ENCODE measurements around the gene TBC1D10A. TPM values are rescaled to one million over a fixed set of nuclear protein-coding genes. Genes with fewer than 3 reads are reported as not detected.

TBC1D10A gene
- polyA plus RNA-seq, 1 donor (not counting 4 experiments of a cell fraction or from before 2014, with no cell fraction given): 17.8 TPM

DNA sequence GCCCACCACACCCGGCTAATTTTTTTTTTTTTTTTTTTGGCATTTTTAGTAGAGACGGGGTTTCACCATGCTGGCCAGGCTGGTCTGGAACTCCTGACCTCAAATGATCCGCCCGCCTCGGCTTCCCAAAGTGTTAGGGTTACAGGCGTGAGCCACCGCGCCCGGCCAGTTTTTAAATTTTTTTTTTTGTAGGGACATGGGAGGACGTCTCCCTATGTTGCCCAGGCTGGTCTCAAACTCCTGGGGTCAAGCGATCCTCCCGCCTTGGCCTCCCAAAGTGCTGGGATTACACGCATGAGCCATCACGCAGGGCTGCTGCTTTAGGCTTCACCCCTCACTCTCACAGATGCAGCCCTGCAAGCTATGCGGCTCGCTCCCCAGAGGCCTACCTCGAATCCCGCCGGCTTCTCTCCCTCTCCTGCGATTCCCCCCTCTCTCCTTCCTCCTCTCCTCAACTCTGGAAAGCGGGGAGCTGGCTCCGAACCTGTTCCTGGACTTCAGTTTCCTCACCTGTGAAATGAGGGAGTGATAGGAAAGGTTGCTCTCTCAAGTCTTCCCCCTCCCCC lies 31.0 kb upstream of the TBC1D10A start:
- Histone ChIP-seq H2AFZ (ENCODE audit: control insufficient read depth, low read length) (no peak overlapping the region), H3K9ac (ENCODE audit: control insufficient read depth, extremely low read depth, insufficient read depth, low read length) (peak overlapping the region; percentile 93), H3K9me3 (ENCODE audit: control insufficient read depth, low read depth, low read length) (no peaks in the 10 kb centered on the region), H4K20me1 (ENCODE audit: control insufficient read depth, extremely low read depth, insufficient read depth, low read length) (peaks cover 8% of the 10 kb centered on the region), H3K27ac (ENCODE audit: control insufficient read depth, insufficient read depth, low read length) (no peak overlapping the region), H3K9me1 (ENCODE audit: control insufficient read depth, extremely low read depth, insufficient read depth, low read length) (peaks cover 5% of the 10 kb centered on the region), H3K36me3 (ENCODE audit: control insufficient read depth in 2 of 2, extremely low read depth in 1 of 2, insufficient read depth in 2 of 2, low read length in 2 of 2) (peaks cover 1 to 10% of the 10 kb centered on the region in 2 experiments), H3K4me2 (ENCODE audit: control insufficient read depth, extremely low read depth, insufficient read depth, low read depth, low read length) (peak overlapping the region; percentile 95), H3K27me3 (ENCODE audit: control insufficient read depth, extremely low read depth, insufficient read depth, low read length) (no peaks in the 10 kb centered on the region), H3K4me3 (ENCODE audit: control insufficient read depth in 2 of 3, extremely low read depth in 1 of 3, insufficient read depth in 2 of 3, low read depth in 1 of 3, low read length in 3 of 3) (peak overlapping the region in 2 of 3 experiments; percentile 91 to 99), H3K79me2 (ENCODE audit: control insufficient read depth, insufficient read depth, low read length) (peaks cover 35% of the 10 kb centered on the region), H3K4me1 (ENCODE audit: control insufficient read depth, extremely low read depth, insufficient read depth, low read length) (peaks cover 18% of the 10 kb centered on the region)
- DNase-seq (ENCODE audit: low read depth, low spot score): no peak
- FAIRE-seq: no peak
- no peak for TF ChIP-seq EZH2 (IDR thresholded peaks at IDR 0.05; ENCODE audit: low read length)
- dilution Hi-C loops (cut with MboI; ENCODE audit: extremely low pct_ligation_motif_present, low sequenced_read_pairs): no loop called here

DNA sequence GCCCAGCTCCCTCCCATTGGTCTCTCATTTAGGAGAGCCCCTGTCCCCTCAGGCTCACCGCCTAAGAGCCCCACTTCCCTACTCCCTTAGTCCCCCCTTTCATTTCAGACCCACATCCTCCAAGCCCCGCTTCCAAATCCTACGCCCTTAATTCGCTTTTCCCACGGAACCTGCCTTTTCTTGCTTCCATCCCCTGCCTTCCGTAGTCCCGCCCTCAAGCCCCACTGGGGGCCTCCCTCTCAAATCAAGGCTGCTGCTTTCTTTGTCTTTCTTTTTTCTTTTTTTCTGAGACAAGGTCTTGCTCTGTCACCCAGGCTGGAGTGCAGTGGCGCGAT lies 30.5 kb upstream of the TBC1D10A start:
- peak overlapping the region; percentile 95 for H3K4me2 ChIP-seq (ENCODE audit: control insufficient read depth, extremely low read depth, insufficient read depth, low read depth, low read length)
- H3K4me1 ChIP-seq (ENCODE audit: control insufficient read depth, extremely low read depth, insufficient read depth, low read length): peaks cover 18% of the 10 kb centered on the region
- H3K9me3 ChIP-seq (ENCODE audit: control insufficient read depth, low read depth, low read length): no peaks in the 10 kb centered on the region
- H3K9ac ChIP-seq (ENCODE audit: control insufficient read depth, extremely low read depth, insufficient read depth, low read length): peak overlapping the region; percentile 93
- peak overlapping the region; percentile 91 for H3K27ac ChIP-seq (ENCODE audit: control insufficient read depth, insufficient read depth, low read length)
- H3K9me1 ChIP-seq (ENCODE audit: control insufficient read depth, extremely low read depth, insufficient read depth, low read length): peaks cover 5% of the 10 kb centered on the region
- TF ChIP-seq, protein P1, sequence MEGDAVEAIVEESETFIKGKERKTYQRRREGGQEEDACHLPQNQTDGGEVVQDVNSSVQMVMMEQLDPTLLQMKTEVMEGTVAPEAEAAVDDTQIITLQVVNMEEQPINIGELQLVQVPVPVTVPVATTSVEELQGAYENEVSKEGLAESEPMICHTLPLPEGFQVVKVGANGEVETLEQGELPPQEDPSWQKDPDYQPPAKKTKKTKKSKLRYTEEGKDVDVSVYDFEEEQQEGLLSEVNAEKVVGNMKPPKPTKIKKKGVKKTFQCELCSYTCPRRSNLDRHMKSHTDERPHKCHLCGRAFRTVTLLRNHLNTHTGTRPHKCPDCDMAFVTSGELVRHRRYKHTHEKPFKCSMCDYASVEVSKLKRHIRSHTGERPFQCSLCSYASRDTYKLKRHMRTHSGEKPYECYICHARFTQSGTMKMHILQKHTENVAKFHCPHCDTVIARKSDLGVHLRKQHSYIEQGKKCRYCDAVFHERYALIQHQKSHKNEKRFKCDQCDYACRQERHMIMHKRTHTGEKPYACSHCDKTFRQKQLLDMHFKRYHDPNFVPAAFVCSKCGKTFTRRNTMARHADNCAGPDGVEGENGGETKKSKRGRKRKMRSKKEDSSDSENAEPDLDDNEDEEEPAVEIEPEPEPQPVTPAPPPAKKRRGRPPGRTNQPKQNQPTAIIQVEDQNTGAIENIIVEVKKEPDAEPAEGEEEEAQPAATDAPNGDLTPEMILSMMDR (optimal IDR thresholded peaks at IDR 0.05 in 1 of 3, IDR thresholded peaks at IDR 0.05 in 1 of 3, conservative IDR thresholded peaks at IDR 0.05 in 1 of 3; ENCODE audit: extremely low read depth in 1 of 3, insufficient read depth in 2 of 3, low read length in 3 of 3): no peak
- TF ChIP-seq EZH2 (IDR thresholded peaks at IDR 0.05; ENCODE audit: low read length): no peak
- DNase-seq (ENCODE audit: low read depth, low spot score) (no peak), FAIRE-seq (no peak)
- H2AFZ ChIP-seq (ENCODE audit: control insufficient read depth, low read length): peak overlapping the region; percentile 97
- H3K27me3 ChIP-seq (ENCODE audit: control insufficient read depth, extremely low read depth, insufficient read depth, low read length): no peaks in the 10 kb centered on the region
- H4K20me1 ChIP-seq (ENCODE audit: control insufficient read depth, extremely low read depth, insufficient read depth, low read length): peaks cover 8% of the 10 kb centered on the region
- peaks cover 6 to 15% of the 10 kb centered on the region in 2 experiments for H3K36me3 ChIP-seq (ENCODE audit: control insufficient read depth in 2 of 2, extremely low read depth in 1 of 2, insufficient read depth in 2 of 2, low read length in 2 of 2)
- dilution Hi-C loops (cut with MboI; ENCODE audit: extremely low pct_ligation_motif_present, low sequenced_read_pairs): no loop called here
- H3K79me2 ChIP-seq (ENCODE audit: control insufficient read depth, insufficient read depth, low read length): peaks cover 40% of the 10 kb centered on the region
- peak overlapping the region; percentile 91 to 99 (median 95) for H3K4me3 ChIP-seq (ENCODE audit: control insufficient read depth in 2 of 3, extremely low read depth in 1 of 3, insufficient read depth in 2 of 3, low read depth in 1 of 3, low read length in 3 of 3)

All from keratinocyte (primary cell).